Neural crest cell (in vitro differentiated cells): ENCODE data around the gene TFEB. TPM values are rescaled to one million over a fixed set of nuclear protein-coding genes. Genes with fewer than 3 reads are reported as not detected.

Experiments
- DNase-seq: peaks from one replicate; pipeline ENCODE4 v3.0.0; 2021; ENCODE audit warnings: low read depth, mixed read lengths, low spot score
- H3K27ac Mint-ChIP-seq: one replicate; pipeline ENCODE4 v1.8.0; 2021; ENCODE audit warnings: mild to moderate bottlenecking, mixed read lengths; ENCODE audit not compliant: unreplicated experiment
- H3K27me3 Mint-ChIP-seq: 2 replicates; pipeline ENCODE4 v1.8.0; 2021; ENCODE audit warnings: low read depth, mild to moderate bottlenecking, mixed read lengths
- H3K36me3 Mint-ChIP-seq: 2 replicates; pipeline ENCODE4 v1.8.0; 2021; ENCODE audit warnings: low read depth, mild to moderate bottlenecking, mixed read lengths
- H3K4me1 Mint-ChIP-seq: 2 replicates; pipeline ENCODE4 v1.8.0; 2021; ENCODE audit warnings: mixed read lengths
- H3K4me3 Mint-ChIP-seq: one replicate; pipeline ENCODE4 v1.8.0; 2021; ENCODE audit warnings: mild to moderate bottlenecking, mixed read lengths
- H3K9me3 Mint-ChIP-seq: 2 replicates; pipeline ENCODE4 v1.8.0; 2021; ENCODE audit warnings: mixed read lengths
- CTCF ChIP-seq: fragments of 200-600 bp; sonication (generic); conservative IDR thresholded peaks from 2 replicates; pipeline ENCODE4 v1.5.0; 2021; ENCODE audit warnings: antibody characterized with exemption, mild to moderate bottlenecking
- total RNA-seq: library from RNA; stranded (reverse); gene quantifications from 2 replicates; pipeline ENCODE4 v1.2.1, GENCODE V29; 2021

The TFEB gene
- total RNA-seq, 1 donor from 2014 or later, result 1.3 TPM

- Mint-ChIP-seq H3K36me3 (no peaks in the 10 kb centered on the region), H3K9me3 (no peaks in the 10 kb centered on the region), H3K27me3 (peaks cover 9% of the 10 kb centered on the region), H3K4me1 (no peaks in the 10 kb centered on the region), H3K27ac (no peak overlapping the region), H3K4me3 (no peak overlapping the region)
- no peak for TF ChIP-seq CTCF
- no peak for DNase-seq
Measured at GRCh38 chr6:41750374-41750773, 15.0 kb upstream of the TFEB start.

GRCh38 chr6:41748542-41748941, 13.1 kb upstream of the TFEB start:
- no peaks in the 10 kb centered on the region for H3K9me3 Mint-ChIP-seq
- H3K27me3 Mint-ChIP-seq, result peaks cover 2% of the 10 kb centered on the region
- no peak overlapping the region for H3K4me3 Mint-ChIP-seq
- H3K36me3 Mint-ChIP-seq, result no peaks in the 10 kb centered on the region
- no peak for DNase-seq
- no peaks in the 10 kb centered on the region for H3K4me1 Mint-ChIP-seq
- H3K27ac Mint-ChIP-seq, result no peak overlapping the region
- no peak for TF ChIP-seq CTCF

DNA sequence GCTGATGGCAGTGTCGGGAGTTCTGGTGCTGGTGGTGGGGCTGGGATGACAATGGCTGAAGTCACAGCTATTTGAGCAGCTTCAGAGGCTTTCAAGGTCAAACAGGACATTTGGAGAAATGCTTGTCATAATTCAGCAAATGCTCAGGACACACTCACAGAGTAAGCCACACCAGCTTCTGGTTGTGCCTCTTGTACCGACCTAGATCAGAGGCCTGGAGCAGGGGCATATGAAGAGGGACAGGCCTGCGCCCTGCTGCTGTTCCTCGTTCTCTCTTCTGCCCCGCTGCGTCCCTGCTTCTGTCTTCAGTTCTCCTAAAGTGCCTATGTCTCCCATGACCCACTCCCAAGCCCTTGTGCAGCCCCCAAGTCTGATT, 12.7 kb upstream of the TFEB start:
- Mint-ChIP-seq H3K27ac (no peak overlapping the region), H3K9me3 (no peaks in the 10 kb centered on the region), H3K4me1 (no peaks in the 10 kb centered on the region), H3K27me3 (peaks cover 1% of the 10 kb centered on the region), H3K36me3 (no peaks in the 10 kb centered on the region), H3K4me3 (no peak overlapping the region)
- DNase-seq, result no peak
- TF ChIP-seq CTCF, result no peak

DNA sequence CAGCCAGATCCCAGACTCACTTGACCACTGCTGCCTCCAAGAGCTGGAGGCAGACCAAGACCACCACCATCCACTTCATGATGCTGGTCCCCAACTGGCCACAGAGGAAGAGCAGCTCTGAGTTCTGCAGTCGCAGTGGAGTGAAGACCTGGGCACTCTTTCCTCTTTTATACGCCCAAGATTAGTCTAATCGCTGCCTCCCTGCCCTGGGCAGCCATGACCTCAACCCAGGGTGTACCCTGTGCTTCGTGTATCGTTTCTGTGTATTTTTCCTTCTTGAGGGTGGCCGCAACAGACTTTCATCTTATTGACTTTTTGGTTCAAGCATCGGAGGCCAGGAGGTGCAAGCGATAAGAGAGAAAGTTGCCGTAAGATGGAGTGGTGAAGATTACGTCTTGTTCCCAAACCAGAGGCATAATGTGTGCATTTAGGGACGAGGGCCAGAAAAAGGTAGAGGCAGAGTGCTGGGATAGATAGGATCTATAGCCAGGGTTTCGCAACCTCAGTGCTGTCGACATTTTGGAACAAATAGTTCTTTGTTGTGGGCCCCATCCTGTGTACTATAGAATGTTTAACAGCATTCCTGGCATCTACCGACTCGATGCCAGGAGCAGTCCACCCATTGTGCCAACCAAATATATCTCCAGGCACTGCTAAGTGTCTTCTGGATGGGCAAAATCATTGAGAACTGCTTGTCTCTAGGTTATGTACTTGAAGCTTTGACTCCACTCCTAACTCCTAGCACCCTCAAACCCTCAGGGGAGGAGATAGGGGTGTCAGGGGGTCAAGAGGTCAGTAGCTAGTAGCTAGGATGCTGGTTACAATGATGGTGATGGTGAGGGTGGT, 12.1 kb upstream of the TFEB start, which contains the start of gene PGC:
Gene PGC (minus strand): TSS at position 142 of the 846 bp plus-strand sequence. CDS start 63 bp downstream, at position 79.
- H3K27ac Mint-ChIP-seq, result no peak within 1 kb of the TSS
- H3K36me3 Mint-ChIP-seq, result no peaks in the 10 kb centered on the region
- H3K4me3 Mint-ChIP-seq, result no peak within 1 kb of the TSS
- DNase-seq, result no peak
- no peaks in the 10 kb centered on the region for H3K27me3 Mint-ChIP-seq
- no peaks in the 10 kb centered on the region for H3K4me1 Mint-ChIP-seq
- no peaks in the 10 kb centered on the region for H3K9me3 Mint-ChIP-seq
- TF ChIP-seq CTCF, result no peak

DNA sequence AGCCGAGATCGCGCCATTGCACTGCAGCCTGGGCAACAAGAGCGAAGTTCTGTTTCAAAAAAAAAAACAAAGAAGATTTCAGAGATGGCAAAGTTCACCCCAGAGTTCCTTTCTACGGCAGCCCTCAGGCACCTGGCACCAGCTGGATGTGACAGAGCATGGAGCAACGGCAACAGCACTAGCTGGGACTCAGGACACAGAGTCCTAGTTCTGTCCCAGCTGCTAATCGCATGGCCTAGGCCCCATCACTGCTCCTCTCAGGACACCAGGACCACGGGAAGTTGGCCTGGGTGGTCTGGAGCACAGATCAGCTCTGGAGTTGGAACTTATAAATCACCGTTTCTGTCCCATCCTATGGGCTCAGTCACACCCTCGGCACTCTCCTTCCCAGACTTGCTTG, 10.7 kb upstream of the TFEB start:
- no peak overlapping the region for H3K4me3 Mint-ChIP-seq
- no peaks in the 10 kb centered on the region for H3K27me3 Mint-ChIP-seq
- H3K4me1 Mint-ChIP-seq, result peaks cover 3% of the 10 kb centered on the region
- H3K36me3 Mint-ChIP-seq, result no peaks in the 10 kb centered on the region
- DNase-seq, result no peak
- H3K27ac Mint-ChIP-seq, result no peak overlapping the region
- TF ChIP-seq CTCF, result no peak
- H3K9me3 Mint-ChIP-seq, result no peaks in the 10 kb centered on the region
